GM12801 (cell line): ENCODE measurements around the gene SERPINE3.

Experiments
- TF ChIP-seq, protein P1 (sequence below): IDR thresholded peaks from one replicate; pipeline ENCODE4 v1.5.1; 2011; ENCODE audit warnings: control low read depth; ENCODE audit not compliant: insufficient read length; ENCODE audit errors: extremely low read depth

Gene SERPINE3

DNA sequence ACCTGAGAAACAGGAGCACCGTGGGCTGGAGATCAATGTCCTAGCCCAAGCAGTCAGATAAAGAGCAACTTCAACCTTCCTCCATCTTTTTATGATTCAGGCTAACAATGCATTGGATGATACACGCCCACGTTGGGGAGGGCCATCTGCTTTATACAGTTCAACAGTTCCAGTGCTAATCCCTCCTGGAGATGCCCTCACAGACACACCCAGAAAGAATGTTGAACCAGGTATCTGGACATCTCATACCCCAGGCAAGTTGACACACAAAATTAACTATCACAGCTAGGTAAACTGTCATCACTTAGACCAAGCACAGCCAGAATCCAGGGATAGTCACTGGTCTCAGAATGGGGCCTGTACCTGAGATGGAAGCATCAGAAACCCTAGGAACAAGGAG lies 20.6 kb upstream of the SERPINE3 start:
- TF ChIP-seq, protein P1, sequence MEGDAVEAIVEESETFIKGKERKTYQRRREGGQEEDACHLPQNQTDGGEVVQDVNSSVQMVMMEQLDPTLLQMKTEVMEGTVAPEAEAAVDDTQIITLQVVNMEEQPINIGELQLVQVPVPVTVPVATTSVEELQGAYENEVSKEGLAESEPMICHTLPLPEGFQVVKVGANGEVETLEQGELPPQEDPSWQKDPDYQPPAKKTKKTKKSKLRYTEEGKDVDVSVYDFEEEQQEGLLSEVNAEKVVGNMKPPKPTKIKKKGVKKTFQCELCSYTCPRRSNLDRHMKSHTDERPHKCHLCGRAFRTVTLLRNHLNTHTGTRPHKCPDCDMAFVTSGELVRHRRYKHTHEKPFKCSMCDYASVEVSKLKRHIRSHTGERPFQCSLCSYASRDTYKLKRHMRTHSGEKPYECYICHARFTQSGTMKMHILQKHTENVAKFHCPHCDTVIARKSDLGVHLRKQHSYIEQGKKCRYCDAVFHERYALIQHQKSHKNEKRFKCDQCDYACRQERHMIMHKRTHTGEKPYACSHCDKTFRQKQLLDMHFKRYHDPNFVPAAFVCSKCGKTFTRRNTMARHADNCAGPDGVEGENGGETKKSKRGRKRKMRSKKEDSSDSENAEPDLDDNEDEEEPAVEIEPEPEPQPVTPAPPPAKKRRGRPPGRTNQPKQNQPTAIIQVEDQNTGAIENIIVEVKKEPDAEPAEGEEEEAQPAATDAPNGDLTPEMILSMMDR, result no peak

DNA sequence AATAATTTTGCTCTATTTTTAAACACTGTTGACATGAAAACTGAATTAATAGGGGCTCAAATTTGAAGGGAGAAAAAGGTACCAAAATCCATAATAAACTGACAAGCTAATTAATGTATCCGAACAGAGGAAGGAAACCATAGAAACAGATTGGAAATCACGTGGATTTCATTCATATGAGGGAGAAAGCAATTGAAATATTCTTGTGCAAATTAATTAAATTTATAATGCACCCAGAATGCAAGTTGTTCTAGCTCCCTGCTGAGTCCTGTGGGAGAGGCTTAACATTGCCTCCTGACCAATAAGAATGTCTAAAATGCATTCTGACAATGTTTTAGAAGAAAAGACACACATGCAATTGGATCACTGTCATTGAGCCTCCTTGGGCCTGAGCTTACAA lies 17.7 kb upstream of the SERPINE3 start:
- TF ChIP-seq, protein P1, result no peak

DNA sequence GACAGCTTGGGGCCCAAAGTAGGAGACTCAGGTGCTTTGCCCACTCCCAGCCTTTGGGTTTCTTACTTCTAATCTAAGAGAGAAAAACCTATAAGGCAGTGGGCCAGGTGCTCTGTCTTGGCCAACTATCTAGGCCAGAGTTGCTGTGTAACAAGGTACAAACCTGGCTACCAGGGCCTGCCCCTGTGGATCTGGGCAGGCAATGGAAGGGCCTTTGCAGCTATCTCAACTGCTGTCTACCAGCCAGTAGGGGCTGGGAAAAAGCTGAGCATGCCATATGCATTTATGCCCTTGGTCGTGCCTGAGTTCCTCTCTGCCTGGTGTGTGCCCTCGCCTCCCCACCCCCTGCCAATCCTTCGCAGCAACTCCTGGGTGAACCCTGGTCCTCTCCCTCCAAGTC lies 16.7 kb upstream of the SERPINE3 start:
- TF ChIP-seq, protein P1, result no peak

DNA sequence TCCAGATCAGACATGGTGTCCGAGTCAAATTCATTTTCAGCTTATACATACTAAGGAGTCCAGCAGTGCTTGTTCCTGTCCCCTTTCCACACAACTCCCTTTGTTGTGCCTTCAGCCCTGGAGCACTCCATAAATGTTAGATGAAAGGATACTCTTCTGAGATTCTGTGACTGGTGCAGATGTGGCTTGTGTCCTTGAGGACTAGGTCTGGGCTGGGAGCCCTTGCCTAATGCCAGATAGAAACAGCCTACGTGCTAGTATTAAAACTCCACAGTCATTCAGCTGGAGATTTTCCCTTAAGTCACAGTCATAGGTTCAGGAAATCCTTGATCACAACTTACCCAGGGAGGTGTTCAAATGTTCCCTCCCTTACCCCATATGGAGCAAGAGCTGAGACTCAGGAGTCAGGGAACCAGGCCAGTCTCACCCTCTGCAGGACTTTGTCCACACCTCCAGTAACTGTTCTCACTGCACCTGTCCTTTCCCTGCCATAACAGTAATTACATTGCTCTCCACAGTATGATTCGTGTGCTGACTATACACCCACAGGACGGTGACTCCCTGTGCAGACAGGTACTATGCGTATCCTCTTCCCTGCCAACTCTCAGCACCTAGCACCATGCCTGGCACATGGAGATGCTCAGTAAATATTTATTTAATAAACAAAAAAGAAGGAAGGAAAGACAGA lies 15.5 kb upstream of the SERPINE3 start:
- TF ChIP-seq, protein P1, result no peak

DNA sequence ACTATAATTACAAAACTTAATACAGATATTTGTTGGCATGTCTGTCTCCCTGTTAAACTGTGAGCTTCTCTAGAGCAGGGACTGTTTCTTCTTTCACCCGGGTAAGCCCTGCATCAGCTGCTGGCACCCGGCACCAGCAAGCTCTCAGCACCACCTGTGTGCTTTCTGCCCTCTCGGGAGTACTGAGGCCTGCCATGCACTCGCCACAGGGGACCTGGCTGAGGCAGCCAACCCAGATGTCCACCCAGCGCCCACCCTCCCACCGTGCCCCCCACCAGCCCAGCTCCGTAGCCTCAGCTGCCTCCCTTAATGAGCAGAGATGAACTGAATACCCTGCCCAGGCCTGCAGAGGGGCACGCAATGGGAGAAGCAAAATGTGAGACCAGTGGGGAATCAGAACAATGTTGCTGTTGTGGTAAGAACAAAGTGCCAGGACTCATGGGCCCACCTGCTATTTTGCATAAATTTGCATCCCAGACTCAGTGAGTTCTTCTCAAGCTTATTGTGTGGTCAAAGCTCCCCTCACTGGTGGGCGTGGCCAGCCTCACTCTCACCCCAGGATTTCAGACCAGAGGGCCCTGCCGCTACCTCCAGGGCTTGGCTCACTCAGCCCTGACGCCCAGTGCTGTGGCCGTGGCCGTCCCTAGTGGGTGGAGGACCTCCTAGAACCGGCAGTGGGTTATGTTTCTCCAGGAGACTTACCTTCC lies 14.6 kb upstream of the SERPINE3 start:
- TF ChIP-seq, protein P1, result no peak

DNA sequence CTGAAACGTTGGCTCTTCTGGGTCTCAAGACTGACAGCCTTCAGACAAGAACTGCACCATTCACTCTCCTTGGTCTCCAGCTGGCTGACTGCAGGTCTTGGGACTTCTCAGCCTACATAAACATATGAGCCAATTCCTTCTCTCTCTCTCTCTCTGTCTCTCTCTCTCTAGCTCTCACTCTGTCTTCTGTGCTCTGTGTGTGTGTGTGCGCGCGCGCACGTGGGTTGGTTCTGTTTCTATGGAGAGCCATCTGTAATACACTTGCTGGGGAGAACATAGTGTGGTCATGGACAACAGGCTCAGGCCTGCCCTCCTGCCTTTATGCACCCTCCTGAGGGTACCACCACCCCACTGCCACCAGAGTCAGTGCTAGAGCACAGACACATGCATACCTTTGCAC lies 13.7 kb upstream of the SERPINE3 start:
- TF ChIP-seq, protein P1, result no peak

DNA sequence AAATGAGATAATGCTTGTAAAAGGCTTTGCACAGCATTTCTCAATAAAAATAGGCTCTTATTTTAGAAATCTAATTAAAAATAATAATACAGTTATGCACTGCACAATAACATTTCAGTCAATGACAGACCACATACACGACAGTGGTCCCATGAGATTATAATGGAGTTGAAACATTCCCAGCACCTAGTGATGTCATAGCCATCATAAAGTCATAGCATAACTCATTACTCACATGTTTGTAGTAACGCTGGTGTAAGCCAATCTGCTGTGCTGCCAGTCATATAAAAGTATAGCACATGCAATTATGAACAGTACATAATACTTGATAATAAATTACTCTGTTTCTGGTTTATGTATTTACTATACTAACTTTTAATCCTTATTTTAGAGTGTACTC lies 12.7 kb upstream of the SERPINE3 start:
- TF ChIP-seq, protein P1, result no peak
